Measurements from ENCODE around the gene CADM4. TPM values are rescaled to one million over a fixed set of nuclear protein-coding genes. Genes with fewer than 3 reads are reported as not detected.
"Not testable (repeated sequence)": the region's sequence is repeated elsewhere in the genome, so short reads cannot be mapped to it uniquely, and the experiment has no call there.

Gene CADM4
- total RNA-seq, 1 donor from 2014 or later = 3.5 TPM

DNA sequence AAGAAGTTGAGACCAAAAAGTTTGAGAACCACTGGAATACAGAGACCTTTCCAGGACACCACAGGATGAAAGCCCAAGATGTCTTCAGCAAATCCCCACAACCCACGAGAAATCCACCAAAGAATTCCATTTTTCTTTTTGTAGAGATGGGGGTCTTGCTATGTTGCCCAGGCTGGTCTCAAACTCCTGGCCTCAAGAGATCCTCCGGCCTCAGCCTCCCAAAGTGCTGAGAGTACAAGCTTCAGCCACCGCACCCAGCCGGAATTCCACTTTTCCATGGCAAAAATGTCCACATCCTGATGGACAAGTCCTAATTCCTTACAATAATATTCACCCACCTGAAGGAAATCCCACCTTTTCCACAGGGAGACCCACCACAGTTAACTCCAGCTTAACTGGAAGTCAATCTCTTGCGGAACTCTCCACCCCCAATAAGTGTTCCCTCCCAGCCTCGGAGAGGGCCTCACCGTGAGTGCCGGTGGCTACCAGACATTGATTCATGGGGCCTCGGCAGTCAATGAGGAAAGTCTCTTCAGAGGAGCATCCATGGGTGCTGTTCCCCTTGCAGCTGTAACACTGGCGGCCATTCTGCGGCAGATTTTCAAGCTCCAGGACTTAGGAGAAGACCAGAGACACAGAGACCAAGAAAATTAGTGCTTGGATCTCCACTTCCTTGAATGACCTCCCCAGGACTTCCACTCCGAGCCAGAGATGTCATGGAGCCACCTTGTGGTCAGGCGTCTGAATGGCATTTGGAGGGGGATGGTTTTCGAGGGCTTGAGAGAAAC is 12.3 kb upstream of the CADM4 start:
- TF ChIP-seq, protein P1, sequence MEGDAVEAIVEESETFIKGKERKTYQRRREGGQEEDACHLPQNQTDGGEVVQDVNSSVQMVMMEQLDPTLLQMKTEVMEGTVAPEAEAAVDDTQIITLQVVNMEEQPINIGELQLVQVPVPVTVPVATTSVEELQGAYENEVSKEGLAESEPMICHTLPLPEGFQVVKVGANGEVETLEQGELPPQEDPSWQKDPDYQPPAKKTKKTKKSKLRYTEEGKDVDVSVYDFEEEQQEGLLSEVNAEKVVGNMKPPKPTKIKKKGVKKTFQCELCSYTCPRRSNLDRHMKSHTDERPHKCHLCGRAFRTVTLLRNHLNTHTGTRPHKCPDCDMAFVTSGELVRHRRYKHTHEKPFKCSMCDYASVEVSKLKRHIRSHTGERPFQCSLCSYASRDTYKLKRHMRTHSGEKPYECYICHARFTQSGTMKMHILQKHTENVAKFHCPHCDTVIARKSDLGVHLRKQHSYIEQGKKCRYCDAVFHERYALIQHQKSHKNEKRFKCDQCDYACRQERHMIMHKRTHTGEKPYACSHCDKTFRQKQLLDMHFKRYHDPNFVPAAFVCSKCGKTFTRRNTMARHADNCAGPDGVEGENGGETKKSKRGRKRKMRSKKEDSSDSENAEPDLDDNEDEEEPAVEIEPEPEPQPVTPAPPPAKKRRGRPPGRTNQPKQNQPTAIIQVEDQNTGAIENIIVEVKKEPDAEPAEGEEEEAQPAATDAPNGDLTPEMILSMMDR (IDR thresholded peaks at IDR 0.05) = peak; percentile 48 to 78 (median 49)
- intact Hi-C loops (cut with DNase I) = loop anchor here (5.0 to 10.0 kb wide), 2 partner anchors 95 to 207 kb away; no protein-coding TSS in a partner anchor
- Histone ChIP-seq H3K36me3 (peaks cover 32 to 64% of the 10 kb centered on the region in 2 donors), H3K27me3 (no peaks in the 10 kb centered on the region), H3K27ac (no peak overlapping the region), H3K9me3 (no peaks in the 10 kb centered on the region), H3K4me1 (no peaks in the 10 kb centered on the region), H3K4me3 (no peak overlapping the region)
- no peak for DNase-seq (ENCODE audit: low spot score in 2 of 2)

DNA sequence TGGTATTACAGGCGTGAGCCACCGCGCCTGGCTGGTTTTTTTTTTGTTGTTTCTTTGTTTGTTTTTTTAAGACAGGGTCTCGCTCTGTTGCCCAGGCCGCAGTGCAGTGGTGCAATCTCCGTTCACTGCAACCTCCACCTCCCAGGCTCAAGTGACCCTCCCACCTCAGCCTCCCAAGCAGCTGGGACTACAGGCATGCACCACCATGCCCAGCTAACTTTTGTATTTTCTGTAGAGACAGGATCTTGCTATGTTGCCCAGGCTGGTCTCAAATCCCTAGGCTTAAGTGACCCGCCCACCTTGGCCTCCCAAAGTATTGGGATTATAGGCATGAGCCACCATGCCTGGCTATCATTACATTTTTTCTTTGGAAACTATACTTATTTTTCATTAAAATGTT is 10.6 kb upstream of the CADM4 start:
- not testable (repeated sequence) for H3K4me3 ChIP-seq; H3K27ac ChIP-seq; H3K9me3 ChIP-seq; DNase-seq (ENCODE audit: low spot score in 2 of 2); H3K27me3 ChIP-seq; H3K4me1 ChIP-seq
- H3K36me3 ChIP-seq = peaks cover 21 to 53% of the 10 kb centered on the region in 2 donors
- intact Hi-C loops (cut with DNase I) = loop anchor here (5.0 to 10.0 kb wide), 2 partner anchors 93 to 205 kb away; no protein-coding TSS in a partner anchor

DNA sequence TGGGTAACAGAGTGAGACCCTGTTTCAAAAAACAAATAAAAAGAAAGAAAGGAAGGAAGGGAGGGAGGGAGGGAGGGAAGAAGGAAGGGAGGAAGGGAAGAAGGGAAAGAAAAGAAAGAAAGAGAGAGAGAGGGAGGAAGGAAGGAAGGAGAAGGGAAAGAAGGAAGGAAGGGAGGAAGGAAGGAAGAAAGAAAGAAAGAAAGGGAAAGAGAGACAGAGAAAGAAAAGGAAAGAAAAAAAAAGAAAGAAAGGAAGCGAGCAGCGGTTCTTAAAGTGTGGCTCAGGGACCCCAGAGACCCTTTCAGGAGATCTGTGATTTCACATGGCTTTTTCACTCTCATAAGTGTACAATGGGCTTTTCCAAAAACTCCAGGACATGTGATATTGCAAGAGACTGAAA is 9.9 kb upstream of the CADM4 start:
- peaks cover 0 to 5% of the 10 kb centered on the region in 2 donors for H3K9me3 ChIP-seq
- no peaks in the 10 kb centered on the region for H3K27me3 ChIP-seq
- no peak overlapping the region for H3K4me3 ChIP-seq
- intact Hi-C loops (cut with DNase I) = no loop called here
- H3K36me3 ChIP-seq = peaks cover 15 to 47% of the 10 kb centered on the region in 2 donors
- H3K4me1 ChIP-seq = no peaks in the 10 kb centered on the region
- H3K27ac ChIP-seq = no peak overlapping the region
- TF ChIP-seq, protein P1 (IDR thresholded peaks at IDR 0.05) = no peak
- DNase-seq (ENCODE audit: low spot score in 2 of 2) = no peak

DNA sequence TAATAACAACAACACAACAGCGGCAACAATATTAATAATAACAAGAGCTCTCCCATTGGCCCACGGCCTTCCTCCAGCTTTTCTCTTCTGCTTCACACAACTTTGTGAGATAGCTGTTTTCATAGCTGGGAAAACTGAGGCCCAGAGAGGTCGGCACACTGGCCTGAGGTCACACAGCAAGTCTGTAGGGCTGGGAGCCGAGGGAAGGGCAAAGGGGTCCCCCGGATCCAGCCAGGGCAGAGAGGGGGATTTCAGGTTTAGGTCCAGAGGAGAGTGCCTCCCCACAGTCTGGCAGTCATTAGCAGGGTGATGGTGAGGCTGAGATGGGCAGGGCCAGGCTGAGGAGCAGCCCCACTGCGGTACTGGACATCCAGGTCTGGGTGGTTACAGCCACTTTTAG is 9.0 kb upstream of the CADM4 start:
- H3K4me3 ChIP-seq = no peak overlapping the region
- DNase-seq (ENCODE audit: low spot score in 2 of 2) = no peak
- peaks cover 13 to 38% of the 10 kb centered on the region in 2 donors for H3K36me3 ChIP-seq
- TF ChIP-seq, protein P1 (IDR thresholded peaks at IDR 0.05) = no peak
- no peak overlapping the region for H3K27ac ChIP-seq
- H3K27me3 ChIP-seq = no peaks in the 10 kb centered on the region
- H3K9me3 ChIP-seq = peaks cover 0 to 5% of the 10 kb centered on the region in 2 donors
- no peaks in the 10 kb centered on the region for H3K4me1 ChIP-seq
- intact Hi-C loops (cut with DNase I) = no loop called here

DNA sequence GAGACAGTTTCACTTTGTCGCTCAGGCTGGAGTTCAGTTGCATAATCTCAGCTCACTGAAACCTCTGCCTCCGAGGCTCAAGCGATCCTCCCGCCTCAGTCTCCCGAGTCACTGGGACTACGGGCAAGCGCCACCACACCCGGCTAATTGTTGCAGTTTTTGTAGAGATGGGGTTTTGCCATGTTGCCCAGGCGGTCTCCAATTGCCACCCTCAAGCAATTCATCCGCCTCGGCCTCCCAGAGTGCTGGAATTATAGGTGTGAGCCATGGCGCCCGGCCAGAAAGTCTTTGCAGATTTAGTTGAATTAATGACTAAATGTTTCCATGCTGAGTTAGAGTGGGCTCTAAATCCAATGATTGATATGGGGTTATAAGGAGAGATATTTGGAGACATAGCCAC is 4.5 kb upstream of the CADM4 start:
- TF ChIP-seq, protein P1 (IDR thresholded peaks at IDR 0.05) = no peak
- intact Hi-C loops (cut with DNase I) = no loop called here
- H3K4me3 ChIP-seq = no peak overlapping the region
- H3K27ac ChIP-seq = no peak overlapping the region
- peaks cover 13 to 20% of the 10 kb centered on the region in 2 donors for H3K36me3 ChIP-seq
- peaks cover 0 to 7% of the 10 kb centered on the region in 2 donors for H3K4me1 ChIP-seq
- no peak for DNase-seq (ENCODE audit: low spot score in 2 of 2)
- no peaks in the 10 kb centered on the region for H3K27me3 ChIP-seq
- H3K9me3 ChIP-seq = peaks cover 0 to 5% of the 10 kb centered on the region in 2 donors

DNA sequence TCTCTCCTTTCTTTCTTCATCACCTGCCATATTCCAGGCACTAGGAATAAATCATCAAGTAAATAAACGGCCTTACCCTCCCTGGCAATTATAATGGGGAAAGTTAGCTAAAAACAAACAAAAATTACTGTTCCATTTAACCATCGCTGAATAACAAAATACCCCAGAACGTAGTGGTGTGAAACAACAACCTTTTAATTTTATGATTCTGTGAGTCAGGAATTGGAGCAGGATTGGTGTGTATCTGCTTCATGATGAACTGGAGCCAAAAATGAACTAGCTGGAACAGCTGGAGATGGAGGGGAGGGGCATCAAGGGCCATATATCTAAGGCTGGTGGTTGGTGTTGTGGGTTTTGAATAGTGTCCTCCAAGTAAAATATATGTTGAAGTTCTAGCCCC is 3.7 kb upstream of the CADM4 start:
- Histone ChIP-seq H3K27me3 (no peaks in the 10 kb centered on the region), H3K4me1 (peaks cover 0 to 7% of the 10 kb centered on the region in 2 donors), H3K27ac (no peak overlapping the region), H3K9me3 (peaks cover 0 to 5% of the 10 kb centered on the region in 2 donors), H3K36me3 (peaks cover 6 to 12% of the 10 kb centered on the region in 2 donors), H3K4me3 (no peak overlapping the region)
- DNase-seq (ENCODE audit: low spot score in 2 of 2) = no peak
- intact Hi-C loops (cut with DNase I) = no loop called here
- TF ChIP-seq, protein P1 (IDR thresholded peaks at IDR 0.05) = no peak

All from ascending aorta (tissue), 2 donors.